C4-2B (cell line): ENCODE measurements around the gene NRIP2.

Experiments used
- ZFX ChIP-seq: fragments of 450-650 bp; IDR thresholded peaks from 2 replicates; pipeline ENCODE4 v1.6.1; 2017
- TF ChIP-seq, protein P1 (sequence below): fragments of 450-650 bp; conservative IDR thresholded peaks from 2 replicates; pipeline ENCODE4 v1.5.1; 2017; ENCODE audit warnings: mild to moderate bottlenecking

DNA sequence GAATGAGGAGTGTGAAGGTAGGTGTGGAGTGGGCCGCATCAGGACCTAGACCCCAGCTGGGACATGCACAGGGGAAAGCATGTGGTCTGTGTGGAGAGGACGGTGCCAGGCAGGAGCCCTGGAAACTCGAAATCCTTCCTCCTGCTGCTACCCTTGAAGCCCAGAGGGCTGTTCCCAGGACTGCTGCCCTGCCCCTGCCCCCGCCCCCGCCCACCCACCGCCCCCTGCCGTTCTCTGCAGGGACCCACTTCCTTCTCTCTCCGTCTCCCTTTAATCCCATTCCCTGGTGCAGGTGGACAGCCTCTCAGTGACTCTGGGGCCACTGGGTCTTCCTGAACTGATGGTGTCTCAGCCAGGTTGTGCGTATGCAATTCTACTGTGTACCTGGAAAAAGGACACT is 14.4 kb downstream of the NRIP2 start:
- TF ChIP-seq, protein P1, sequence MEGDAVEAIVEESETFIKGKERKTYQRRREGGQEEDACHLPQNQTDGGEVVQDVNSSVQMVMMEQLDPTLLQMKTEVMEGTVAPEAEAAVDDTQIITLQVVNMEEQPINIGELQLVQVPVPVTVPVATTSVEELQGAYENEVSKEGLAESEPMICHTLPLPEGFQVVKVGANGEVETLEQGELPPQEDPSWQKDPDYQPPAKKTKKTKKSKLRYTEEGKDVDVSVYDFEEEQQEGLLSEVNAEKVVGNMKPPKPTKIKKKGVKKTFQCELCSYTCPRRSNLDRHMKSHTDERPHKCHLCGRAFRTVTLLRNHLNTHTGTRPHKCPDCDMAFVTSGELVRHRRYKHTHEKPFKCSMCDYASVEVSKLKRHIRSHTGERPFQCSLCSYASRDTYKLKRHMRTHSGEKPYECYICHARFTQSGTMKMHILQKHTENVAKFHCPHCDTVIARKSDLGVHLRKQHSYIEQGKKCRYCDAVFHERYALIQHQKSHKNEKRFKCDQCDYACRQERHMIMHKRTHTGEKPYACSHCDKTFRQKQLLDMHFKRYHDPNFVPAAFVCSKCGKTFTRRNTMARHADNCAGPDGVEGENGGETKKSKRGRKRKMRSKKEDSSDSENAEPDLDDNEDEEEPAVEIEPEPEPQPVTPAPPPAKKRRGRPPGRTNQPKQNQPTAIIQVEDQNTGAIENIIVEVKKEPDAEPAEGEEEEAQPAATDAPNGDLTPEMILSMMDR, result no peak
- no peak for TF ChIP-seq ZFX
